Right renal pelvis (tissue), 4 donors: ENCODE data around the gene SPSB3. TPM values are rescaled to one million over a fixed set of nuclear protein-coding genes. Genes with fewer than 3 reads are reported as not detected.

Experiments used
- DNase-seq, 4 donors: peaks; one replicate each; pipeline ENCODE4 v3.0.0-alpha.2; 2013; ENCODE audit warnings: low read depth in 4 of 4, low spot score in 3 of 4, missing footprints in 1 of 4
- polyA plus RNA-seq, 4 donors: library from polyadenylated mRNA; unstranded; fragments of 120-200 nt; gene quantifications; one replicate each; pipeline ENCODE4 v1.2.1, GENCODE V29; 2013; ENCODE audit not compliant: insufficient read length in 4 of 4

Gene SPSB3
- polyA plus RNA-seq, 4 donors, result 34.9 to 58.0 (median 38.5) TPM

GRCh38 chr16:1790261-1790610 is 7.9 kb upstream of the SPSB3 start:
- DNase-seq, result no peak

DNA sequence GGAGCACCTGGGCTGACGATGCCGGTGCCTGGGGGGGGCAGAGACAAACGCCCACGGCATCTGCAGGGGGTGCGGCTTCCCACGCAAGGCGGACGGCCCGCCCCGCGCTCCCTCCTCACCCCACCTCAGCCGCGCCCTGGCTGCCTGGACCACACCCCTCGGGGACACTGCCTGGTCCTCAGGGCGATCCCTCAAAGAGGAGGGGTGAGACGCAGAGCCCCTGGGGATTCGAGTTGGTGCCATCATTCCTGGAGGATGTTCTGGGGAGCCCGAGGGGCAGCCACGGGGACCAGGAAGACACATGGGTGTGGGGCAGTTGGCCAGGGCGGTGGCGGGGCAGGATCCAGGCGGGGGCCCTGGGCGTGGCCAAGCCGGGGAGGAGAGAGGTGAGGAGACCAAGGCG is 7.3 kb upstream of the SPSB3 start:
- no peak for DNase-seq

GRCh38 chr16:1788708-1789100 is 6.3 kb upstream of the SPSB3 start:
- DNase-seq, result no peak

DNA sequence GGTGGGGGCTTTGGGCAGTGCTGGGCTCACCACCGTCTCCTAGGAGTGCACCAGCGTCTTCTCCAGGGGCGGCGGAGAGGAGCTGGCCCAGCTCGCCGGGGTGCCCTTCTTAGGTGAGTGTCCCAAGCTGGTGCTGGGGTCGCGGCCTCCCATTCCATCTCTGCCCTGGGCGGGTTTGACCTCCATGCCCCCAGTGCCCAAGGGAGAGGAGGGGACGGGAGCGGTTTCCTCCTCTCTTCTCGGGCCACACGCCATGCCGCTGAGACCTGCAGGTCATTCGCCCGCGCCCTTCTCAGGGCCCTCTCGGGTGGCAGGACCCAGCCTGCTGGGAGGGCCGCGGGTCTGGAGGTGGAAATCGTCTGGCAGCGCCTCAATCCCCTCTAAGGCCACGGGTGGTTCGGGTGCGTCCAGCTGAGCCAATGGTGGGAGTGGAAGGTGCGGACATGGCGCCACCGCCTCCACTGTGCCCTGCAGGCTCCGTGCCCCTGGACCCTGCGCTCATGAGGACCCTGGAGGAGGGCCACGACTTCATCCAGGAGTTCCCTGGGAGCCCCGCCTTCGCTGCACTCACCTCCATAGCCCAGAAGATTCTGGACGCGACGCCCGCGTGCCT is 5.8 kb upstream of the SPSB3 start:
- no peak for DNase-seq

GRCh38 chr16:1787322-1788094 is 5.1 kb upstream of the SPSB3 start:
- no peak for DNase-seq

DNA sequence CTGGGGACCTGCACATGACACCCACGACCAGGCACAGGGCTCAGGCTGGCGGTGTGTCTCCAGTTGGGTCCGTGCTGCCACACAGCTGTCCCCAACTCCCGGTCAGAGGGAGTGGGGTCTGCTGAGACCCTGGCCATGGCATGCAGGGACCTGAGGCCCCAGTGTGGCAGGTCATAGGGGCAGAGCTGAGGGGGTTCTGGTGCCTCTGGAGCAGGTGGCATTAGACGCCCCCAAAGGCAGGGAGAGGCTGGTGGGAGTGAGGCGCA is 4.6 kb upstream of the SPSB3 start:
- no peak for DNase-seq

GRCh38 chr16:1786242-1787055 is 4.1 kb upstream of the SPSB3 start:
- DNase-seq, result no peak

DNA sequence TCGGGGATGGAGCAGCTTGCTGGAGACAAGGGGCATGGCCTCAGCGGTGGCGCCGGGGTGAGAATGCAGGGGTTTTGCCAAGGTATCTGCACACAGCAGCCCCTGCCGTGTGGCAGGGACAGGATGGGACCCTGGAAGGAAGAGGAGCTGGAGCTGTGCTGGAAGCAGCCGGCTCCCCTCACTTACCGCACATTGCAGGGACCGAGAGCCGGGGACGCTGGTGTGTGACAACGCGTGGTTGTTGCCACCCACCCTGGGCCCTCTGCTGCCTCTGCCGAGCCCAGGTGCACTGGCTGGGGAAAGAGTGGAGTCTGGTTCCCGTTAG is 3.4 kb upstream of the SPSB3 start:
- no peak for DNase-seq

DNA sequence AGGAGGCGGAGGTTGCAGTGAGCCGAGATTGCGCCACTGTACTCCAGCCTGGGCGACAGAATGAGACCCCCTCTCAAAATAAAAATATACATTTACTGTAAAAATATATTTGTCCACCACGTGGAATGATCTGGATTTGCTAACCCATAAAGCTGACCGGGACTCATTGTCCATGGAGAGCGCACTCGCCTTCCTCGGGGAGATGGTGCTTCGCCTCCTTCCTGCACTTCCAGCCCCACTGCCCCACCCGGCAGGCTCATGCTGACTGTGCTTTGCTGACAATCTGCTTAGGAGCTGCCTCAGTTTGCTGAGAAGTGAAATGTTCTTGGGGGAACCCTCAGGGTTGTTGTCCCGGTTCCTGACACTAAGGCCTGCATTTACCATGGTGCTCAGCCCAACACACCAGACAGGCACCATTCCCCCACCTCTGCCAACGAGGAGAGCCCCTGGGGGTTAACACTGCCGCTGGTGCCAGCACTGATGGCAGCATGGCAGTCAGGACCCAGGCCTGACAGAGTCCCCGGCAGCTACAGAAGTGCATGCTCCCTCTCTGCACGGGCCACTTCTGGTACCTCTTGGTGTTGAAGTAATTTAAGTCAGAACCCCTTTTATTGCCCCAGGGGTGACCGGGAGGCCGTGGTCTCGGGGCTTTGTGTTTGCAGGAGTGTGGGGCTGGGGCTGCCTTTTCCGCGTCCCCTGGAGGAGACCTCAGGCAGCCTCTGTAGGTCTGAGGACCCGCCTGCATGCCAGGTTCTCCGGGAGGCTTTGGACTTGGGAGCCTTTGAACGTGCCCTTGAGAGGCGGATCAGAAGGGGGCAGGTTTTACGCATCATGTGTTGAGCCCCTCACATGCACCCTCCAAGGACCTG is 2.8 kb upstream of the SPSB3 start:
- DNase-seq, result no peak

- DNase-seq, result no peak
These were observed 488 bp downstream of the SPSB3 start for GRCh38 chr16:1781758-1782407.

DNA sequence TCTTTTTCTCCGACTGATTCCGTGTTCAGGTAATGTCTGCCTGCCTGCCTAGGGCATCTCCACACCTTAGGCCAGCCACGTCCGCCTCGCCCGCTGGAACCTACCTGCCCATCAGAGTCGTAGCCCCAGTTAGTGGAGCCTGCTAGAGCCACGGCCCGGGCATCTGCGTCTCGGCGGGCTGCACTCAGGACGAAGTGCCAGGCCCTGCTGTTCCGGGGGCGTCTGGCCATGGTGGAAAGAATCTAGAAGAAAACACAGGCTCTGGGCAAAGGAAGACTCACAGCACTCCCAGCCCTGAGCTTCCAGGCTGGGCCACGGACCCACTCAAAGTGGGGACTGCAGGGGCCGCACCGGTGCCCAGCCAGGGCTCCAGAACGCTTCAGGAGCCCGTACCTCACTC is 1.1 kb downstream of the SPSB3 start:
- no peak for DNase-seq

- DNase-seq, result no peak
These were observed 1.7 kb downstream of the SPSB3 start for GRCh38 chr16:1780677-1781072.

DNA sequence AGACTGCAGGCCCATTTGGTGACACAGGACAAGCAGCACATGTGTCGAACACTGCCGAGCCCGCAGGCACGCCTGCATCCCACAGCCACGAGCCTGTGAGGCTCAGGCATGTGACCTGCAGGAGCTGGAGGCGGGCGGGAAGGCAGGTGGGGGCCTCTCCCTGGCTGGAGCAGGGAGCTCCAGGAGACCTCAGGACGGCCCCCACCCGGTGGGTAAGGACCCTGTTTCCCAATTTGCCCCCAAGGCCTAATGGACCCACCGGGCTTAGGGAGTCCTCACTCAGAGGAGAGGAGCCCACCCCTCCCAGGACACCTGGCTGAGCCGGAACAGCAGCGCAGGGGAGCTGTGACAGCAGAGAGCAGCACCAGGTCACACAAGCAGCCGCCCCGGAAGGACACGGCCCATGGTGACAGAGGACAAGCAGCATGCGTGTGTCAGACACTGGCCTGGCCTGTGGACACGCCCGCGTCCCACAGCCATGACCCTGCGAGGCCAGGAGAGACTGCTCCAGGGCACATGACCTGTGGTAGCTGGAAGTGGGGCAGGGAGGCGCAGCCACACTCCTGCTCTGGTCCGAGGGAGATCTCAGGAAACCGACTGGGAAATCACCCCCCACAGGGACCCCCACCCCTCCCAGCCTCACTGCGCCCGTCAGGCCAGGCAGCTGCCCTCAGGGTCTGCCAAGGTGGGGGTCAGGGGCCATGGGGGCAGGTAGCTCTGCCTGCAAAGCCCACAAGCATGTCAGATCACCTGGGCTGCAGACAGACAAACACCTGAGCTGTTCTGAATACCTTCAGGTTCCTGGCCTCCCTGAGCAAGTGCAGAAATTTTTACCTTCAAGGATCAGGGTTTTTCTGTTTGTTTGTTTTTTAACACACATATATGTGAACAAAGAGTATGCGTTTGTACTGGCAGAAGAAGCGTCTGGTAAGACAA is 2.4 kb downstream of the SPSB3 start:
- DNase-seq, result no peak

DNA sequence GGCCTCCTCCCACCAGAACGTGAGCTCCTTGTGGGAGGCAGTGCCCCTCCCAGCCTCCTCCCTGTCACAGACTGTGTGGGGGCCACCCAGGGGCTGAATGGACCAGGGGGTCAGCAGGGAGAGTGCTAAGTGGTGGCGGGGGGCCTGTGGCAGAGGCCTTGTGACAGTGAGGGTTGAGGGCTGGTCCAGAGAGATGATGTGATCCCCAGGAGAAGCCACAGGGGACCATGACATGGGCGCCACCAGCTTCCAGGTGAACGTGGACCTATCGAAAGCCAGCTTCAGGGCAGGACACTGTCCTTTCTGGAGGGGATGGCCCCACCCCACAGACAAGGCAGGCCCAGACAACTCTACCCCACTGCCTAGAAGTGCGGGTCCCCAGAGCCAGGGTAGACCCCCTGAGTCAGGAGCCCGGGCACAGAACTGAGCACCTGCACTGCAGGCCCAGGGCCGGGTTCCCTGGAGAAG is 3.1 kb downstream of the SPSB3 start:
- no peak for DNase-seq

GRCh38 chr16:1778200-1779179 is 3.9 kb downstream of the SPSB3 start:
- DNase-seq, result no peak

DNA sequence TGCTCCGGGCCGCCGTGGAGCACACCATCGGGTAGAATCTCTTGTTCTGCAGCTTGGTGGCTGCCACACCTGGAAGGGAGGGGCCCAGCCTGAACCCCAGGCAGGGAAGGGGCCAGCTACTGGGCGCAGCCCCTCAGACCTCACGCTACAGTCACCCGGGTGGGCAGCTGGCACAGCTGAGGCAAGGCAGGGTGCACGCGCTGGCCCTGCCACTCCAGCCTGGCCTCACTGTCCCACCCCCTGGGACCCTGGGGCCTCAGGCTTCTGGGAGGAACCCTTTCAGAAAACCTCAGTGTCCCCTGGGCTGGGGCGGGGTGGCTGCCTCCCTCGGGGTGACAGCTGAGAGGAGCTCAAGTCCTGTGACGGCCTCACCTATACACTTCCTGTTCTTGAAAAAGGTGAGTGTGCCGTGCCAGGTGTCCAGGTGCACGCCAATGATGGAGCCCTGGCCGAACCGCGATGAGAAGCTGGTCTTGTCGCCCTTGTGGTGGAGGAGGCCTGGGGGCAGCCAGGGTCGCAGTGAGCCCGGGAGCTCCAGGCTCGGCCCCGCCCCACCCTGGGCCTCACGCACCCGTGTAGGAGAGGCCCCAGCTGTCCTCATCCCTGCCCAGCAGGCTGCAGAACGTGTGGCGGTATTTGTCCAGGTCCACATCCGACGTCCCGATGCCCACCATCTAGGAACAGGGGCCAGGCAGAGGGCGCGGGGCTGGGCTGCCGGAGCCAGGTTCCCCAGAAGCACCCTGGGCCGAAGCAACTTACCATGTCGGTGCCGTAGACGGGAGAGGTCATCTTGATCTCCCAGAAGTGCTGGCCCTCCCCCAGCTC is 4.8 kb downstream of the SPSB3 start:
- DNase-seq, result no peak

DNA sequence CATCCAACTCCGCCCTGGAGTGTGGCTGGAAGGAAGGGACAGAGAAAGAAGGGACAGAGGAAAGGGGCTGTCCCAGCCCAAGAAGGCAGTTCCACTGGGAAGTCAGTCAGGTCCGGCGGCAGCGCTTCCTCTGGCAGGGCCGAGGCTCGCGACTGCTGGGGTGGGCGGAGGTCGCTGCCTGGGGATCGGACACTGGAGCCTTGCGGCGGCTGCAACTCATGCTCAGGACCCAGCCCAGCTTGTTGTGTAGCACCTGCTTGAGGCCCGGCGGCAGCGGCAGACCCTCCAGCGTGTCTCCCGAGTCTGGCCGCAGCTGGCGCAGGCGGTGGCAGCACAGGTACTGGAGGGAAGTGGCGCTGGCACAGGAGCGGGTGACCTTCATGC is 5.4 kb downstream of the SPSB3 start:
- no peak for DNase-seq

GRCh38 chr16:1776672-1776955 is 5.8 kb downstream of the SPSB3 start:
- no peak for DNase-seq
